AG08396 (cell line): ENCODE data around the gene KTN1.

ENCODE experiments used
- DNase-seq: peaks from one replicate; pipeline ENCODE4 v3.0.0; 2012; ENCODE audit warnings: low spot score, mixed read lengths

Gene KTN1

DNA sequence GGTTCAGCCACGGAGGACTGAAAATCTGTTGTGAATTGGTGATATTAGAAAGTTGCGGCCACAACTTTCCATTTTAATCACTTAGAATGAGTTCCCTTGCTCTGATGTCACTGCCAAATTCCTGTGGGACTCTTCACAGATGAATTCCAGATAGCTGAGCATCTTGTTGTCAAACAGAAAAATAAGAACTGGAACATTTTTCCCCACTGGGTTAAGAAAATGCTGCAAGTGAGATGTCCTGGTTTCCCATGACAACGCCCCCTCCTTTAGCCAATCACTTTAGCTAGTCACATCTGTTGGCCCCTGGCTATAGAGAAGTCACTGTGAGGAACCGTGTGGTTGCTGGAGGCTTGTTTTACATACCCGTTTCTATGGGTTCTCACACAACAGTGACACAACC is 135.9 kb downstream of the KTN1 start:
- DNase-seq, result peak; percentile 49

DNA sequence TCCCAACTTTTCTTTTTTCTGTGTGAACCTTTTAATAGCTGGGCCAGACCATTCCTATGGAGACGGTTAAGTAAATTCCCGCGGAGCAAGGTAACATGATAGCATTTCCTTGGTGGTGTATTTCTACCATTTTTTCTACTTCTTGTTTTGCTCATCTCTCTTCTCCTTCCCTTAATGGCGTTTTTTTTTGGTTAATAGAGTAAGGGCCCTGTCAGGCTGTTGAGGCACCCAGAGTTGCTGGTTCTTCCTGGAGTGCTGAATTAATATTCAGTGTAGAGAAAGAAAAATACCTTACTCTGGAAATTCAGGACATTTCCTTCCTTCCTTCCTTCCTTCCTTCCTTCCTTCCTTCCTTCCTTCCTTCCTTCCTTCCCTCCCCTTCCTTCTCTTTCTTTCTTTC is 137.6 kb downstream of the KTN1 start:
- DNase-seq, result no peak

DNA sequence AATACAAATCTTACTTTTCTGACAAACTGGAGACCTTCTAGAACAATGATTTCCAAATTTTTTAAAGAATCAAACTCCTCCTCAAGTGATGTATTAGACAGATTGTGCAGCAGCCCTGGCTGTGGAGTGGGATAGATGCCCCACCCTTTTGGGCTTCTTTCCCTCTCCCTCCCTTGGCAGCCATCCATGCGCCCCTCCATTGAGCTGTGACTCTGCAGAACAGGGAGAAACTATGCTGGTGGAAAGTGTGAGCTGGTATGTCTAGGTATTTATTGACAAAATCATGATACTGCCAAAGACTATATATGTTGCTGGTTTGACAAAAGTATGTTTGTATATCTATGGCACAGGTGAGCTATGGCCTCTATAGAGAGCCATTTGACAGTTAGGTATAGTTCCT is 138.5 kb downstream of the KTN1 start:
- DNase-seq, result no peak

DNA sequence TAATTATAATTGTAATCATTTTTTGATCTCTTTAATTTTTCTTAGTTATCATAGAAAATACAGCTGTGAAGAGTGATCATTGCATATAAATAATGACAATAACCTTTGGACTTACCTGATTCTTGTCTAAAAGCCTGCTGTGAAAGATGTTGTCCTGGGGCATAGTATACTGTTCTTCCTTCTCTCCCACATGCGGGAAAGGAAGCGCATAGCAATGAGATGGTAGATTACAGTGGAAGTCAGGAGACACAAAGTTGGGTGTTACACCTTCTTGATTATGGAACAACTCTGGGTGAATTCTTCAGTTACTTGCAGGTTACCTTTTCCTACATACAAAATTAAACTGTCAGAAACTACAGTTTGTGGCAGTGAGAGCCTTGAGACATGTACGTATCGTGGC is 140.8 kb downstream of the KTN1 start:
- DNase-seq, result no peak

DNA sequence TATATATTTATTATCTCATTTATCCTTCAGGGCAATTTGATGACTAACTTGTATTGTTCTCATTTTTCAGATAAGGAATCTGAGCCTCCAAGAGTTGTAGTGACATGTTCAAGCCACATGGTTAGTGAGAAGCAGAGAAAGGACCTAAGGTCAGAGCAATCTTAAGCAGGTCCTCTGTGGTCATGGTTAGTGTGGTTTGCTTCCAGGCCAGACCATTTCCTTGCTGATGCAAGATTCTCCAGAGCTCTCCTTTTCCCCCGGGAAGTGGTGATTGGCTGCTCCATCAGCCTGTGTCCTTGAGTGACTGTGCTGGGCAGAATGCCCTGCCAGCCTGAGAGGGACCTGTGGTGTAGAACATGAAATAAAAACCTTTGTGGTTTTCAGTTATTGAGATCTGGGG is 141.3 kb downstream of the KTN1 start:
- peak; percentile 18 for DNase-seq

DNA sequence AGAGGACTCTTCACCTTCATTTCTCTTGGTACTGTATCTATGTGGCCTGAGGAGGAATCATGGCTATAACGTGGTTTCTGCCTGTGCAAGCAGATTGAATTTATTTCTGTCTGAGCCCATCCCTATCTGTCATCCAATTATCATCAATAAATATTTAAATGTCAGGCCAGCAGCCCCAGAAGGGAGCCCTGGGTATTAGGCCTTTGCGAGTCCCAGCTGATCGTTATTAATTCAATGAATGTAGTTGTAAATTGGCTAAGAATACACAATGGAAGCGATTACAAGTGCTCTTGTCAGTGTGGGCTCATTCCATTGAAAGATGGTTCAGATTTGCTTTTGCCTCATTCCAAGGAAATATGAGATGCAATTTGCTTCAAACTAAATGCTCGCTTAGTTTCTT is 142.0 kb downstream of the KTN1 start:
- DNase-seq, result no peak

DNA sequence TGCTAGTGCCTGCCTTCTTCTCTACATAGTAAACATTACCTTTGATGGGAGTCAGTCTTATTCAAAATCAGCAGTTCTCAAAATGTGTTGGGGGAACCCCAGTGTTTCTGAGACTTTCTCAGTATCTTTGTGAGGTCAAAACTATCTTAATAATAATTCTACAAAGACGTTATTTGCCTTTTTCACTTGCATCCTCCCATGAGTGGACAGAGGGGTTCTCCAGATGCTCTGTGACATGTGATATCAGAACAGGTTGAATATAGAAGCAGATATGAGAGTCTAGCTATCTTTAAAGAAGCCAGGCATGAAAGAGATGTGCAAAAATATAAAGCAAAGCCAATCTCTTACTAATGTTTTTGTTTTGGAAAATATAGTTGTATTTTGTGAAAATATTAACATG is 144.7 kb downstream of the KTN1 start:
- DNase-seq, result no peak

DNA sequence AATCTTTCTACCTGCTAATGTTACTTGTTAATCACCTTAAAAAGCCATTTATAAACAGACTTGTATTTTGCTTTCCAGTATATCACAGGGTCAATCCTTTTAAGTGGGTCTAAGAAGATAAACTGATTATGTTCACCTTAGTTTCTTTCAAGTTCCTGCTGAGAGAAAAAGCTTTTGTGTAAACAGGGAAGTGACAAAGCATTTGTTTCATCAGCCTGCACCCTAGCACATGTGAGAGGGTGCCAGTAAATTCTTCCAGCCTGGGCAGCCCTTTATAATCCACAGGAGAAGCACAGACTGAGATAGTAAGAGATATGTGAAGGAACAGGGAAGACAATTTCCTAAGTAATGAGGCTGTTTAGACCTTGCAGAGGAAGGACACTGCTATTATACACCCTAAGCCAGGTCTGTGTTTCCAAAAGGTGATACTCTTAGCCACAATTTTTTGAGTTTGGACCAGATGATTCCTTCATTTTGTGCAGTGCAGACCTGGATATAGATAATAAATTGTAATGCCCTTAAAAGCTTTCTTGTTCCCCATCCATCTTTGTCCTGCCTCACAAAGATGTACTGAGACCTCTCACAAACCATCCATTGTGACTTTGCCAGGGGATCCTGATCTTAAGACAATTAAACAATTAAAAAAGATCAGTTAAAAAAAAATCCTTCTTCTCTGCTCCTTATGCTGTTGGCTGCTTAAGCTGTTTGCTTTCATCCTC is 150.7 kb downstream of the KTN1 start:
- DNase-seq, result no peak

DNA sequence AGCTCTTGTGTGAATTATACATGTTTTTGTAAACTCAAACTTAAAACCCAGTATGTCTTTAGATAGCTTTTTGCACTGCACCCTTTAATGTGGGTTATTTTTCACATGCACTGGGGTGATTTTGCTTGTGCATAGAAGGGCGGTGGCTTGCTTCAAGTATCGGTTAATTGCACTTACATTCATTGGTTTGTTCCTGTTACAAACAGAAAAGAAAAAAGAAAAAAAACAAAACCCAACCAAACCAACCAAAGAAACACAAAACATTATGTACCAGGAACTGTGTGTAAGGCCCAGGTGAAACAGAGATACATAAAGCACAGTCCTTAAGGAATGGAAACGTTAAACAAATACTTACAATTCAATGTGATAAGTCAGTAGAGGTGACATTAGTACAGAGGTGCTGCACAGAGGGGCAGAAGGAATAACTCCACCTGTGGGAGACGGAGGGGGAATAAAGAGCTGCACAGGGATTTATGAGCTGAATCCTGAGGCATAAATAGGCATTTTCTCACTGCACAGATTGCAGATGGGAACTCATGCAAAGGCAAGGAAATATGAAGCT is 151.4 kb downstream of the KTN1 start:
- DNase-seq, result no peak

DNA sequence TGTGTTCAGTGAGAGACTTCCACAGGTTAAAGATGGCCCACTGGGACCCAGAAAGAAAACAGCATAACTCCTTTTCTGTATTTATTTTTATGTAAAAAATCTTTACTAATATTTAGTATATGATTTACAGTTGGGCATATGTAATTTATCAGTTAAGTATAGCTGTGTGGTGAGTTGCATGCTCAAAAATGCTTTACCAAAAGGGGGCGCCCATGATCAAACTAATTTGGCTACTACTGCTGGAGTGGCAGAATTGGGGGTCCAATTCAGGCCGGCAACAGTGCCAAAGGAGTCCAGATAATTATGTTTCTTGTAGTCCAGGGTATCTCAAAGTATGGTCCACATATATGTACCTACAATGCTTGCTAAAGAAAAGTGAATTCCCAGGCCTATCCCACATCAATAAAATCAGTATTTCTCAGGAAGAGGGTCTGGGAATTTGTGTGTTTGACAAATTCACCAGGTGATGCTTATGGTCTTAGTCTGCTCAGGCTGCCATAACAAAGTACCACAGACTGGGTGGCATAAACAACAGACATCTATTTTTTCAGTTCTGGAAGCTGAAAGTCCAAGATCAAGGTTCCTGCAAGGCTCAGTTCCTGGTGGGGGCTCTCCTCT is 152.0 kb downstream of the KTN1 start:
- no peak for DNase-seq

DNA sequence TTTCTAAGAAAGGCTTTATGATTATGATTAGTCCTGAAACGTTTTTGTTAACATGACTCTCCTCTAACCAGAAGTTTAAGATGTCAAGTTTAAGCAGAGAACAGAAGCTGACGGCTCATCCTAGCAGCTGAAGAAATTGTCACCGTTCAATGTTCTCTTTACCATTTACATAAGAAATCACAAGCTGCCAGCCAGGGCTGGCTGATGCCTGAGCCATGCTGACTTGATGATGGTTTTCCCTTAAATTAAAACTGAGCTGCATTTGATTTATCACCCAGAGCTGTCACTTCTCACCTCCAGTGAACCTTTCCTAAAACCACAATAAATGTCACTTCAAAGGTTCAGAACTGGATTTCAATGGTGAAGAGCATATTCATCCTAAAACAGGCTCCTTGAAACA is 153.6 kb downstream of the KTN1 start:
- DNase-seq, result no peak
